GM19025 (cell line): Measurements from ENCODE around the gene ABCA1.
"Not testable (repeated sequence)": the region's sequence is repeated elsewhere in the genome, so short reads cannot be mapped to it uniquely, and the experiment has no call there.

ENCODE experiments used
- ATAC-seq: cut with Tn5 transposase; IDR thresholded peaks from one replicate; pipeline ENCODE4 v1.9.1; 2021; ENCODE audit warnings: mild to moderate bottlenecking, low read depth, moderate library complexity; ENCODE audit not compliant: unreplicated experiment

Gene ABCA1

GRCh38 chr9:104774831-104775573 is 153.0 kb downstream of the ABCA1 start:
- peak; percentile 86 for ATAC-seq

GRCh38 chr9:104774132-104774531 is 153.8 kb downstream of the ABCA1 start:
- no peak for ATAC-seq

- ATAC-seq = no peak
Observed at GRCh38 chr9:104772714-104773510, 155.0 kb downstream of the ABCA1 start.

- no peak for ATAC-seq
Observed at GRCh38 chr9:104769655-104770054, 158.3 kb downstream of the ABCA1 start.

- not testable (repeated sequence) for ATAC-seq
Observed at GRCh38 chr9:104769029-104769428, 158.9 kb downstream of the ABCA1 start.

- ATAC-seq = no peak
Observed at GRCh38 chr9:104767507-104767906, 160.4 kb downstream of the ABCA1 start.

GRCh38 chr9:104766025-104766424 is 161.9 kb downstream of the ABCA1 start:
- no peak for ATAC-seq

GRCh38 chr9:104765138-104765537 is 162.8 kb downstream of the ABCA1 start:
- peak; percentile 30 for ATAC-seq

GRCh38 chr9:104758974-104759373 is 169.0 kb downstream of the ABCA1 start:
- no peak for ATAC-seq

- ATAC-seq = peak; percentile 9
Observed at GRCh38 chr9:104750185-104750767, 177.7 kb downstream of the ABCA1 start.

- ATAC-seq = no peak
Observed at GRCh38 chr9:104748359-104749031, 179.5 kb downstream of the ABCA1 start.

GRCh38 chr9:104747565-104748358 is 180.2 kb downstream of the ABCA1 start, which contains the start of gene NIPSNAP3A:
TSS of gene NIPSNAP3A (plus strand) at chr9:104747683. CDS start at chr9:104747793, 110 bp downstream.
- peak; percentile 82 for ATAC-seq

- ATAC-seq = no peak
Observed at GRCh38 chr9:104747245-104747564, 180.8 kb downstream of the ABCA1 start.

- ATAC-seq = no peak
Observed at GRCh38 chr9:104746798-104747197, 181.2 kb downstream of the ABCA1 start.

GRCh38 chr9:104746285-104746684 is 181.7 kb downstream of the ABCA1 start:
- no peak for ATAC-seq

GRCh38 chr9:104745852-104746251 is 182.1 kb downstream of the ABCA1 start:
- ATAC-seq = no peak

- ATAC-seq = peak; percentile 24
Observed at GRCh38 chr9:104743376-104743985, 184.5 kb downstream of the ABCA1 start.

- no peak for ATAC-seq
Observed at GRCh38 chr9:104740621-104741020, 187.3 kb downstream of the ABCA1 start.

- ATAC-seq = no peak
Observed at GRCh38 chr9:104738452-104738851, 189.5 kb downstream of the ABCA1 start.
